CD14-positive monocyte (primary cell): ENCODE data around the gene NLRP10. TPM values are rescaled to one million over a fixed set of nuclear protein-coding genes. Genes with fewer than 3 reads are reported as not detected.

ENCODE experiments used
- DNase-seq, 3 donors: peaks; one replicate each; pipeline ENCODE4 v3.0.0-alpha.2; 2011 to 2022
- H2AFZ ChIP-seq: 2 replicates; pipeline ENCODE4 v1.6.0; 2012; ENCODE audit warnings: mild to moderate bottlenecking, low read depth, low read length, inconsistent platforms; ENCODE audit not compliant: insufficient read depth, poor library complexity, severe bottlenecking
- H3K27ac ChIP-seq, 2 donors: 1 replicate in 1 of 2; 2 replicates in 1 of 2; pipeline ENCODE4 v1.5.1; 2012 to 2013; ENCODE audit warnings: low read length in 2 of 2, control low read depth in 1 of 2, inconsistent platforms in 1 of 2, low read depth in 1 of 2, mild to moderate bottlenecking in 1 of 2
- H3K27me3 ChIP-seq, 2 donors: one replicate each; pipeline versions ENCODE4 v1.6.0 to v1.6.1; 2011 to 2013; ENCODE audit warnings: low read length in 2 of 2; ENCODE audit not compliant: control insufficient read depth in 2 of 2, insufficient read depth in 2 of 2
- H3K36me3 ChIP-seq, 2 donors: replicated peaks in 1 of 2; 1 replicate in 1 of 2; 2 replicates in 1 of 2; pipeline versions ENCODE4 v1.5.1 to v1.6.1; 2012 to 2013; ENCODE audit warnings: low read length in 2 of 2, control low read depth in 1 of 2, inconsistent platforms in 1 of 2, mild to moderate bottlenecking in 1 of 2; ENCODE audit not compliant: insufficient read depth in 2 of 2, control insufficient read depth in 1 of 2
- H3K4me1 ChIP-seq, 2 donors: 1 replicate in 1 of 2; 2 replicates in 1 of 2; pipeline versions ENCODE4 v1.5.1 to v1.6.1; 2012 to 2013; ENCODE audit warnings: low read length in 2 of 2, control low read depth in 1 of 2, inconsistent platforms in 1 of 2, mild to moderate bottlenecking in 1 of 2, moderate library complexity in 1 of 2; ENCODE audit not compliant: insufficient read depth in 2 of 2, control insufficient read depth in 1 of 2
- H3K4me2 ChIP-seq: replicated peaks from 2 replicates; pipeline ENCODE3; 2012; ENCODE audit warnings: low read length, moderate library complexity, mild to moderate bottlenecking; ENCODE audit not compliant: poor library complexity, severe bottlenecking; ENCODE audit errors: extremely low read depth
- H3K4me3 ChIP-seq, 3 experiments: fragments of 200-600 bp in 1 of 3; sonication (generic) in 1 of 3; replicated peaks in 1 of 3; 1 replicate in 2 of 3; 2 replicates in 1 of 3; pipeline ENCODE4 v1.5.1; 2011 to 2013; ENCODE audit warnings: low read length in 3 of 3, mild to moderate bottlenecking in 3 of 3, control low read depth in 2 of 3, low read depth in 2 of 3, inconsistent platforms in 1 of 3, moderate library complexity in 1 of 3
- H3K79me2 ChIP-seq: 2 replicates; pipeline ENCODE4 v1.6.0; 2012; ENCODE audit warnings: mild to moderate bottlenecking, control low read depth, inconsistent platforms, low read length, moderate library complexity; ENCODE audit not compliant: insufficient read depth
- H3K9ac ChIP-seq: 2 replicates; pipeline ENCODE4 v1.6.0; 2017; ENCODE audit warnings: low read length, mild to moderate bottlenecking; ENCODE audit not compliant: insufficient read depth, poor library complexity, severe bottlenecking
- H3K9me3 ChIP-seq, 2 donors: replicated peaks in 1 of 2; 1 replicate in 1 of 2; 2 replicates in 1 of 2; pipeline versions ENCODE4 v1.5.1 to v1.6.1; 2012 to 2013; ENCODE audit warnings: low read length in 2 of 2, control low read depth in 1 of 2; ENCODE audit not compliant: control insufficient read depth in 1 of 2, insufficient read depth in 1 of 2
- H4K20me1 ChIP-seq: 2 replicates; pipeline ENCODE4 v1.6.0; 2012; ENCODE audit warnings: mild to moderate bottlenecking, low read length, control low read depth, moderate library complexity; ENCODE audit not compliant: insufficient read depth
- H3K27ac Mint-ChIP-seq, 7 donors: one replicate each; pipeline ENCODE4 v1.8.0; 2020; ENCODE audit warnings: mild to moderate bottlenecking in 7 of 7, mixed read lengths in 7 of 7, moderate library complexity in 6 of 7, inconsistent platforms in 2 of 7
- H3K27me3 Mint-ChIP-seq, 3 donors: one replicate each; pipeline ENCODE4 v1.8.0; 2021 to 2022; ENCODE audit warnings: low read depth in 3 of 3, mild to moderate bottlenecking in 3 of 3, mixed read lengths in 3 of 3, moderate library complexity in 3 of 3, inconsistent platforms in 1 of 3
- H3K36me3 Mint-ChIP-seq, 2 donors: one replicate each; pipeline ENCODE4 v1.8.0; 2020; ENCODE audit warnings: mixed read lengths in 2 of 2, inconsistent platforms in 1 of 2, mild to moderate bottlenecking in 1 of 2
- H3K4me1 Mint-ChIP-seq: one replicate; pipeline ENCODE4 v1.8.0; 2020; ENCODE audit warnings: mild to moderate bottlenecking, mixed read lengths
- H3K4me3 Mint-ChIP-seq, 2 donors: one replicate each; pipeline ENCODE4 v1.8.0; 2020; ENCODE audit warnings: mild to moderate bottlenecking in 2 of 2, mixed read lengths in 2 of 2, moderate library complexity in 1 of 2
- H3K9me3 Mint-ChIP-seq, 7 donors: one replicate each; pipeline ENCODE4 v1.8.0; 2020 to 2022; ENCODE audit warnings: mixed read lengths in 7 of 7, mild to moderate bottlenecking in 6 of 7, moderate library complexity in 6 of 7, inconsistent platforms in 2 of 7
- CTCF ChIP-seq: fragments of 200-600 bp; IDR thresholded peaks from one replicate; pipeline ENCODE4 v1.8.0; 2022; ENCODE audit warnings: antibody characterized with exemption, mild to moderate bottlenecking
- WGBS: methylation state at CpG from one replicate; pipeline ENCODE4 v1.1.5; 2013; ENCODE audit warnings: missing lambda C conversion rate; ENCODE audit not compliant: insufficient coverage; 5-methylcytosine and 5-hydroxymethylcytosine counted together
- intact Hi-C, 2 donors: fragments of 100-400 bp; cut with micrococcal nuclease; formaldehyde crosslinking; loops; one replicate each; pipeline versions ENCODE4 v1.15.0 to v1.15.1; 2023
- polyA plus RNA-seq, 3 donors: library from polyadenylated mRNA; depleted of rRNA in 1 of 3; unstranded in 2 of 3; stranded (reverse) in 1 of 3; fragments of 300-500 nt in 2 of 3; fragments of >200 nt in 1 of 3; fragmentation: Illumina TruSeq in 2 of 3; gene quantifications; 1 replicate in 2 of 3; 2 replicates in 1 of 3; pipeline ENCODE4 v1.2.3, GENCODE V29; 2012 to 2021

The NLRP10 gene
- polyA plus RNA-seq, 3 donors: not detected

DNA sequence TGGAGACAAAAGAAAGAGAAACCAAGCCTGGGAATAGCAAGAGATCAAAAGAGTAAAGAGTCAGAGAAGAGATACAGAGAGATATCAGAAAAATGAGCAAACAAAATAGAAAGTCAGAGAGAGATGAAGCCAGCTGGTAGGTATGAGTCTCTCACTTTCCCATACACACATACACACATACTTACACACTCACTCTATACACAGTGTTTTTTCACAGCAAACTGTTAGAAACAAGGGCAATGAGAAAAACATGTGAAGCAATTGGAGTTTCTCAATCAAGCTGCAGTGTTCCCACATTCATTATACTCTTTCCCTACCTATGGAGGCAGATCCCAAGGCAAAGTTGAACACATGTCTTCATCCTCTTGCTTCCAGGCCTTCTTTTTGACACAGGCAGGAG, 2.6 kb upstream of the NLRP10 start:
- Histone ChIP-seq H3K9ac (no peak overlapping the region), H3K27me3 (peaks cover 0 to 3% of the 10 kb centered on the region in 2 donors), H3K79me2 (no peaks in the 10 kb centered on the region), H4K20me1 (no peaks in the 10 kb centered on the region), H3K4me3 (no peak overlapping the region), H3K36me3 (no peaks in the 10 kb centered on the region), H2AFZ (no peak overlapping the region), H3K27ac (no peak overlapping the region), H3K4me1 (no peaks in the 10 kb centered on the region), H3K4me2 (no peak overlapping the region), H3K9me3 (no peaks in the 10 kb centered on the region)
- no peaks in the 10 kb centered on the region for H3K36me3 Mint-ChIP-seq
- H3K27ac Mint-ChIP-seq: no peak overlapping the region
- no peak overlapping the region for H3K4me3 Mint-ChIP-seq
- H3K4me1 Mint-ChIP-seq: no peaks in the 10 kb centered on the region
- peaks cover 0 to 4% (median 0%) of the 10 kb centered on the region in 7 donors for H3K9me3 Mint-ChIP-seq
- TF ChIP-seq CTCF: no peak
- H3K27me3 Mint-ChIP-seq: peaks cover 0 to 12% (median 10%) of the 10 kb centered on the region in 3 donors
- intact Hi-C loops: no loop called here
- no peak for DNase-seq

DNA sequence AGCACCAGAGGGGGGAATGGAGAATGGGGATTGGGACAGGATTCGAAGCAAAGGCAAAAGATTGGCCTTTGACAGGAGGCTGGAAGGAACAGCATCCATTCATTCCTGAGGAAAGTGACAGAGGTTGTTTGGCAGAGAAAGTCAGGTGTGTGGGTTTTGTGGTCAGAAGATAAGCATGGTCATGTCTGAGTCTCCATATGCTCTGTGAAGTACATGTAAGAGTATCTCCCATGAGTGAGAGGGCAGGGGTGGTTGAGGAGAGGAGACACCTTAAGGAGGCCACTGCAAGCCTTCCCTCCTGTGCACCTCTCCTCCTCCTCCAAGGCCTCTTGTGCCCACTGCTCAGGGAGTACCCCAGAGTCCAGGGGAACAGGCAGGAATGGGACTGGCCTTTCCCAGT, 1.9 kb upstream of the NLRP10 start:
- Histone ChIP-seq H3K4me3 (no peak overlapping the region), H3K9me3 (no peaks in the 10 kb centered on the region), H3K27ac (no peak overlapping the region), H2AFZ (no peak overlapping the region), H3K4me1 (no peaks in the 10 kb centered on the region), H3K9ac (no peak overlapping the region), H3K27me3 (peaks cover 0 to 3% of the 10 kb centered on the region in 2 donors), H3K79me2 (no peaks in the 10 kb centered on the region), H3K4me2 (no peak overlapping the region), H4K20me1 (no peaks in the 10 kb centered on the region), H3K36me3 (no peaks in the 10 kb centered on the region)
- 67% methylated on average over 1 of the region's 1 CpG for WGBS
- DNase-seq: no peak
- Mint-ChIP-seq H3K9me3 (peaks cover 0 to 4% (median 0%) of the 10 kb centered on the region in 7 donors), H3K27ac (no peak overlapping the region), H3K4me1 (no peaks in the 10 kb centered on the region), H3K4me3 (no peak overlapping the region), H3K36me3 (no peaks in the 10 kb centered on the region), H3K27me3 (peaks cover 0 to 10% (median 10%) of the 10 kb centered on the region in 3 donors)
- intact Hi-C loops: no loop called here
- no peak for TF ChIP-seq CTCF
